Testis (tissue), 2 donors: ENCODE data around the gene NLGN4X.

ENCODE experiments used
- POLR2A ChIP-seq: fragments of 450-650 bp; IDR thresholded peaks from one replicate; pipeline ENCODE4 v1.6.1; 2017; ENCODE audit warnings: antibody characterized with exemption, mild to moderate bottlenecking, moderate library complexity
- TF ChIP-seq, protein P1 (sequence below), 3 experiments: fragments of 450-650 bp in 2 of 3; fragments of 200-600 bp in 1 of 3; sonication (generic) in 1 of 3; IDR thresholded peaks; one replicate each; pipeline ENCODE4 v1.5.1; 2016 to 2019; ENCODE audit warnings: antibody characterized with exemption in 3 of 3, mild to moderate bottlenecking in 2 of 3, moderate library complexity in 1 of 3

DNA sequence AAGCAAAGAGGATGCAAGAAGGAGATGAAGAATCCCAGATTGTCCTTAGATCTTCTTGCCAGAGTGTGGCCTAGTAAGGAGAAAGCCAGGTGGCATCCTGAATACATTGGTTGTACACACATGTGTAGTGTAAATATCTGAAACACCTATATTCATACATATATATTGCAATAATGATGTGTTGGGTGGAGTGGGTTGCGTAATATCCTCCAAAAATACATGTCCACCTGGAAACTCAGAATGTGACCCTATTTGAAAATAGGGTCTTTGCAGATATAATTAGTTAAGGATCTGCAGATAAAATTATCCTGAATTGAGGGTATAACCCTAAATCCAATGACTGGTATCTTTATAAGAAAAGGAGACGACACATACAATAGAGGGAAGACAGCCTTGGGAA is 216.3 kb downstream of the NLGN4X start:
- TF ChIP-seq POLR2A, result no peak
- TF ChIP-seq, protein P1, sequence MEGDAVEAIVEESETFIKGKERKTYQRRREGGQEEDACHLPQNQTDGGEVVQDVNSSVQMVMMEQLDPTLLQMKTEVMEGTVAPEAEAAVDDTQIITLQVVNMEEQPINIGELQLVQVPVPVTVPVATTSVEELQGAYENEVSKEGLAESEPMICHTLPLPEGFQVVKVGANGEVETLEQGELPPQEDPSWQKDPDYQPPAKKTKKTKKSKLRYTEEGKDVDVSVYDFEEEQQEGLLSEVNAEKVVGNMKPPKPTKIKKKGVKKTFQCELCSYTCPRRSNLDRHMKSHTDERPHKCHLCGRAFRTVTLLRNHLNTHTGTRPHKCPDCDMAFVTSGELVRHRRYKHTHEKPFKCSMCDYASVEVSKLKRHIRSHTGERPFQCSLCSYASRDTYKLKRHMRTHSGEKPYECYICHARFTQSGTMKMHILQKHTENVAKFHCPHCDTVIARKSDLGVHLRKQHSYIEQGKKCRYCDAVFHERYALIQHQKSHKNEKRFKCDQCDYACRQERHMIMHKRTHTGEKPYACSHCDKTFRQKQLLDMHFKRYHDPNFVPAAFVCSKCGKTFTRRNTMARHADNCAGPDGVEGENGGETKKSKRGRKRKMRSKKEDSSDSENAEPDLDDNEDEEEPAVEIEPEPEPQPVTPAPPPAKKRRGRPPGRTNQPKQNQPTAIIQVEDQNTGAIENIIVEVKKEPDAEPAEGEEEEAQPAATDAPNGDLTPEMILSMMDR (IDR thresholded peaks at IDR 0.05), result no peak
